Large intestine (tissue), 3 donors: ENCODE results near the gene ZNF396. TPM values are rescaled to one million over a fixed set of nuclear protein-coding genes. Genes with fewer than 3 reads are reported as not detected.

Source experiments
- DNase-seq, 2 donors: peaks; one replicate each; pipeline versions ENCODE4 v3.0.0 to v3.0.0-alpha.2; 2013
- H3K27ac ChIP-seq: one replicate; pipeline ENCODE4 v1.5.1; 2013; ENCODE audit warnings: low read length
- H3K27me3 ChIP-seq: 2 replicates; pipeline ENCODE4 v1.6.1; 2013; ENCODE audit warnings: low read length; ENCODE audit not compliant: control insufficient read depth, insufficient read depth
- H3K36me3 ChIP-seq: 2 replicates; pipeline ENCODE4 v1.6.1; 2013; ENCODE audit warnings: low read length; ENCODE audit not compliant: control insufficient read depth, insufficient read depth
- H3K4me1 ChIP-seq: one replicate; pipeline ENCODE4 v1.6.1; 2013; ENCODE audit warnings: low read length; ENCODE audit not compliant: control insufficient read depth, insufficient read depth
- H3K4me3 ChIP-seq: one replicate; pipeline ENCODE4 v1.5.1; 2013; ENCODE audit warnings: low read length
- H3K9me3 ChIP-seq: one replicate; pipeline ENCODE4 v1.6.1; 2013; ENCODE audit warnings: mild to moderate bottlenecking, low read depth, low read length, moderate library complexity; ENCODE audit not compliant: control insufficient read depth
- WGBS: methylation state at CpG from one replicate; pipeline ENCODE4 v1.1.5; 2013; ENCODE audit warnings: low lambda C conversion rate; ENCODE audit not compliant: insufficient coverage; 5-methylcytosine and 5-hydroxymethylcytosine counted together
- polyA plus RNA-seq: library from polyadenylated mRNA; unstranded; fragments of 120-200 nt; gene quantifications from one replicate; pipeline ENCODE4 v1.2.1, GENCODE V29; 2013

ZNF396 gene
- polyA plus RNA-seq, 1 donor, result 2.8 TPM

- peaks cover 31% of the 10 kb centered on the region for H3K4me1 ChIP-seq
- H3K27me3 ChIP-seq, result no peaks in the 10 kb centered on the region
- WGBS, result no CpG with 5 or more reads among the region's 7 CpGs
- H3K9me3 ChIP-seq, result no peaks in the 10 kb centered on the region
- H3K4me3 ChIP-seq, result no peak overlapping the region
- no peak for DNase-seq
- H3K27ac ChIP-seq, result no peak overlapping the region
- H3K36me3 ChIP-seq, result no peaks in the 10 kb centered on the region
These were observed 33.4 kb upstream of the ZNF396 start for GRCh38 chr18:35410561-35410960.

- Histone ChIP-seq H3K9me3 (no peaks in the 10 kb centered on the region), H3K27me3 (no peaks in the 10 kb centered on the region), H3K36me3 (no peaks in the 10 kb centered on the region), H3K4me1 (peaks cover 31% of the 10 kb centered on the region), H3K27ac (no peak overlapping the region), H3K4me3 (no peak overlapping the region)
- peak; percentile 38 to 55 for DNase-seq
- WGBS, result 80% methylated on average over 2 of the region's 3 CpGs
These were observed 32.8 kb upstream of the ZNF396 start for GRCh38 chr18:35409911-35410310.

GRCh38 chr18:35408843-35409261, 31.7 kb upstream of the ZNF396 start:
- no CpG with 5 or more reads among the region's 5 CpGs for WGBS
- H3K27me3 ChIP-seq, result no peaks in the 10 kb centered on the region
- H3K4me3 ChIP-seq, result no peak overlapping the region
- H3K4me1 ChIP-seq, result peaks cover 31% of the 10 kb centered on the region
- no peaks in the 10 kb centered on the region for H3K9me3 ChIP-seq
- peak overlapping the region; percentile 57 for H3K27ac ChIP-seq
- DNase-seq, result peak; percentile 56 to 87
- H3K36me3 ChIP-seq, result no peaks in the 10 kb centered on the region

- no peaks in the 10 kb centered on the region for H3K36me3 ChIP-seq
- H3K4me1 ChIP-seq, result peaks cover 28% of the 10 kb centered on the region
- peak; percentile 56 to 76 for DNase-seq
- no CpG with 5 or more reads among the region's 5 CpGs for WGBS
- H3K27me3 ChIP-seq, result no peaks in the 10 kb centered on the region
- H3K27ac ChIP-seq, result no peak overlapping the region
- H3K9me3 ChIP-seq, result no peaks in the 10 kb centered on the region
- H3K4me3 ChIP-seq, result no peak overlapping the region
These were observed 30.8 kb upstream of the ZNF396 start for GRCh38 chr18:35407871-35408481.

GRCh38 chr18:35406666-35407065, 29.5 kb upstream of the ZNF396 start:
- H3K27me3 ChIP-seq, result no peaks in the 10 kb centered on the region
- H3K4me3 ChIP-seq, result no peak overlapping the region
- WGBS, result no CpG with 5 or more reads among the region's 6 CpGs
- H3K4me1 ChIP-seq, result peaks cover 22% of the 10 kb centered on the region
- no peaks in the 10 kb centered on the region for H3K9me3 ChIP-seq
- H3K36me3 ChIP-seq, result no peaks in the 10 kb centered on the region
- DNase-seq, result peak in 1 of 2 donors; percentile 42
- no peak overlapping the region for H3K27ac ChIP-seq

GRCh38 chr18:35397976-35398375, 20.8 kb upstream of the ZNF396 start:
- Histone ChIP-seq H3K4me1 (no peaks in the 10 kb centered on the region), H3K9me3 (no peaks in the 10 kb centered on the region), H3K27ac (no peak overlapping the region), H3K27me3 (no peaks in the 10 kb centered on the region), H3K4me3 (no peak overlapping the region), H3K36me3 (no peaks in the 10 kb centered on the region)
- 80% methylated on average over 1 of the region's 2 CpGs for WGBS
- DNase-seq, result no peak

- H3K4me1 ChIP-seq, result no peaks in the 10 kb centered on the region
- DNase-seq, result no peak
- H3K4me3 ChIP-seq, result no peak overlapping the region
- H3K9me3 ChIP-seq, result no peaks in the 10 kb centered on the region
- no peaks in the 10 kb centered on the region for H3K36me3 ChIP-seq
- H3K27me3 ChIP-seq, result no peaks in the 10 kb centered on the region
- H3K27ac ChIP-seq, result no peak overlapping the region
These were observed 16.6 kb upstream of the ZNF396 start for GRCh38 chr18:35393716-35394115.

GRCh38 chr18:35392375-35392774, 15.2 kb upstream of the ZNF396 start:
- H3K27me3 ChIP-seq, result peaks cover 4% of the 10 kb centered on the region
- no peak overlapping the region for H3K4me3 ChIP-seq
- no peak overlapping the region for H3K27ac ChIP-seq
- H3K36me3 ChIP-seq, result no peaks in the 10 kb centered on the region
- no peaks in the 10 kb centered on the region for H3K4me1 ChIP-seq
- no peaks in the 10 kb centered on the region for H3K9me3 ChIP-seq
- no peak for DNase-seq

GRCh38 chr18:35390951-35391700, 14.0 kb upstream of the ZNF396 start:
- Histone ChIP-seq H3K27me3 (peaks cover 4% of the 10 kb centered on the region), H3K9me3 (no peaks in the 10 kb centered on the region), H3K36me3 (no peaks in the 10 kb centered on the region), H3K27ac (no peak overlapping the region), H3K4me1 (no peaks in the 10 kb centered on the region), H3K4me3 (no peak overlapping the region)
- DNase-seq, result no peak
- WGBS, result 100% methylated on average over 1 of the region's 3 CpGs

GRCh38 chr18:35389095-35389618, 12.0 kb upstream of the ZNF396 start:
- Histone ChIP-seq H3K27me3 (peaks cover 4% of the 10 kb centered on the region), H3K9me3 (no peaks in the 10 kb centered on the region), H3K4me1 (no peaks in the 10 kb centered on the region), H3K36me3 (no peaks in the 10 kb centered on the region), H3K4me3 (no peak overlapping the region), H3K27ac (no peak overlapping the region)
- 57% methylated on average over 1 of the region's 5 CpGs for WGBS
- DNase-seq, result no peak

GRCh38 chr18:35387152-35387571, 10.0 kb upstream of the ZNF396 start:
- H3K36me3 ChIP-seq, result no peaks in the 10 kb centered on the region
- 50% methylated on average over 2 of the region's 3 CpGs for WGBS
- peaks cover 4% of the 10 kb centered on the region for H3K27me3 ChIP-seq
- H3K27ac ChIP-seq, result no peak overlapping the region
- no peak overlapping the region for H3K4me3 ChIP-seq
- DNase-seq, result no peak
- no peaks in the 10 kb centered on the region for H3K9me3 ChIP-seq
- no peaks in the 10 kb centered on the region for H3K4me1 ChIP-seq
